Uterine smooth muscle cell (primary cell): ENCODE measurements around the gene SLC35B1. TPM values are rescaled to one million over a fixed set of nuclear protein-coding genes. Genes with fewer than 3 reads are reported as not detected.

Experiments used
- total RNA-seq: library from RNA; depleted of rRNA; stranded (reverse); fragments of >200 nt; gene quantifications from 2 replicates; pipeline ENCODE4 v1.2.3, GENCODE V29; 2014

Gene SLC35B1
- 60.6 and 63.2 TPM in 2 replicates for total RNA-seq

GRCh38 chr17:49707608-49708514 is at the start of gene SLC35B1:
SLC35B1 (minus strand) TSS chr17:49707964; CDS start chr17:49707833, 131 bp downstream.

GRCh38 chr17:49677933-49678847 is 29.6 kb downstream of the SLC35B1 start, which contains the start of gene SPOP:
SPOP (minus strand) TSS chr17:49678097; CDS start chr17:49622810, 55,287 bp downstream.

Other genes starting within 250 kb of the SLC35B1 start
- 0.11 and 0.12 TPM in 2 replicates for gene NGFR, start 212.7 kb downstream of the SLC35B1 start, total RNA-seq
- gene NXPH3, start 132.1 kb downstream of the SLC35B1 start, total RNA-seq = 0.11 and 0.37 TPM in 2 replicates
- gene SPOP, start 29.9 kb downstream of the SLC35B1 start, total RNA-seq = 61.4 and 98.7 TPM in 2 replicates
- 1.1 and 1.2 TPM in 2 replicates for gene FAM117A, start 56.2 kb upstream of the SLC35B1 start, total RNA-seq
- 29.1 and 40.6 TPM in 2 replicates for gene KAT7, start 80.7 kb upstream of the SLC35B1 start, total RNA-seq
- not detected in 2 replicates for gene TAC4, start 140.1 kb upstream of the SLC35B1 start, total RNA-seq